HepG2 (cell line): Measurements from ENCODE around the gene SUPT20HL2. TPM values are rescaled to one million over a fixed set of nuclear protein-coding genes. Genes with fewer than 3 reads are reported as not detected.
A peak's percentile ranks its signal among the peaks of the same experiment; 100 is the strongest.

Experiments
- ATAC-seq: fragments of 200-7000 bp; cut with Tn5 transposase; 3 replicates; pipeline ENCODE4 v1.9.1; 2020; ENCODE audit warnings: mild to moderate bottlenecking, moderate library complexity
- BruUV-seq: library from RNA; stranded (reverse); fragments of 400-500 nt; replicated peaks from 2 replicates; lab custom pipeline; 2021; lab: Mats Ljungman, UMichigan
- CTCF ChIA-PET: fragments of 300-600 bp; formaldehyde crosslinking; extraction: SDS; loops from one replicate; lab custom pipeline; 2021; ENCODE audit warnings: low total read pairs, inconsistent platforms, low intra/inter-chr PET ratio; lab: Yijun Ruan, JAX
- POLR2A ChIA-PET: fragments of 350-600 bp; sonication (Branson Sonifier 250); formaldehyde crosslinking; loops from one replicate; lab custom pipeline; 2020; ENCODE audit warnings: antibody characterized with exemption, inconsistent platforms; lab: Yijun Ruan, JAX
- DNase-seq: peaks from one replicate; pipeline ENCODE4 v3.0.0-alpha.2; 2015; ENCODE audit warnings: low spot score
- FAIRE-seq: peaks from 3 replicates; lab custom pipeline; 2011; peaks lifted over from hg19 to GRCh38; lab: Jason Lieb, UNC
- H2AFZ ChIP-seq: one replicate; pipeline ENCODE4 v1.6.1; 2011; ENCODE audit warnings: low read length, inconsistent platforms
- H3K27ac ChIP-seq: fragments of 300-600 bp; 3 replicates; pipeline ENCODE4 v1.8.0; 2011; ENCODE audit warnings: mixed run types, mild to moderate bottlenecking, mixed read lengths, low read length, inconsistent platforms; ENCODE audit not compliant: insufficient read depth; ENCODE audit errors: extremely low read length
- H3K27me3 ChIP-seq, 2 experiments: fragments of 200-600 bp in 1 of 2; 2 replicates in 1 of 2; 3 replicates in 1 of 2; pipeline versions ENCODE4 v1.6.0 to v1.8.0; 2011; ENCODE audit warnings: low read length in 2 of 2, mild to moderate bottlenecking in 2 of 2, moderate library complexity in 2 of 2, inconsistent platforms in 1 of 2; ENCODE audit not compliant: insufficient read depth in 2 of 2, control insufficient read depth in 1 of 2
- H3K36me3 ChIP-seq, 2 experiments: fragments of 200-600 bp in 1 of 2; replicated peaks in 1 of 2; 2 replicates in 1 of 2; 3 replicates in 1 of 2; pipeline versions ENCODE4 v1.5.1 to v1.8.0; 2011; ENCODE audit warnings: low read length in 2 of 2, inconsistent platforms in 1 of 2; ENCODE audit not compliant: insufficient read depth in 2 of 2, control insufficient read depth in 1 of 2
- H3K4me1 ChIP-seq: 2 replicates; pipeline ENCODE4 v1.5.1; 2012; ENCODE audit warnings: low read length, inconsistent platforms; ENCODE audit not compliant: insufficient read depth
- H3K4me2 ChIP-seq: 2 replicates; pipeline ENCODE4 v1.6.0; 2011; ENCODE audit warnings: low read depth, low read length, inconsistent platforms
- H3K4me3 ChIP-seq, 3 experiments: fragments of 200-600 bp in 1 of 3; sonication (generic), shearing (Covaris generic) in 1 of 3; replicated peaks in 1 of 3; 2 replicates each; pipeline ENCODE4 v1.5.1; 2011 to 2016; ENCODE audit warnings: low read length in 3 of 3, inconsistent platforms in 2 of 3, low read depth in 2 of 3, mild to moderate bottlenecking in 2 of 3, control low read depth in 1 of 3, mixed read lengths in 1 of 3; ENCODE audit not compliant: insufficient read depth in 1 of 3
- H3K79me2 ChIP-seq: one replicate; pipeline ENCODE4 v1.6.1; 2011; ENCODE audit warnings: low read length, inconsistent platforms; ENCODE audit not compliant: insufficient read depth
- H3K9ac ChIP-seq: 2 replicates; pipeline ENCODE4 v1.6.0; 2011; ENCODE audit warnings: mild to moderate bottlenecking, low read depth, low read length, inconsistent platforms; ENCODE audit not compliant: insufficient read depth
- H3K9me3 ChIP-seq: 2 replicates; pipeline ENCODE4 v1.5.1; 2012; ENCODE audit warnings: mild to moderate bottlenecking, low read length
- H4K20me1 ChIP-seq: 2 replicates; pipeline ENCODE4 v1.6.0; 2011; ENCODE audit warnings: inconsistent platforms, mild to moderate bottlenecking, low read length, moderate library complexity; ENCODE audit not compliant: insufficient read depth
- NCOA5 ChIP-seq: sonication (generic); formaldehyde crosslinking; IDR thresholded peaks from 2 replicates; pipeline ENCODE4 v1.4.0; 2020; ENCODE audit warnings: missing genetic modification reagents
- SIX1 ChIP-seq: sonication (generic); formaldehyde crosslinking; IDR thresholded peaks from 2 replicates; pipeline ENCODE4 v1.4.0; 2020; ENCODE audit warnings: missing genetic modification reagents, borderline replicate concordance
- SNAPC2 ChIP-seq: sonication (generic); formaldehyde crosslinking; IDR thresholded peaks from 2 replicates; pipeline ENCODE4 v1.8.1; 2022; ENCODE audit warnings: mild to moderate bottlenecking, missing genetic modification reagents
- U2AF2 ChIP-seq: fragments of 200-400 bp; formaldehyde crosslinking; IDR thresholded peaks from 2 replicates; pipeline ENCODE4 v1.6.1; 2017; ENCODE audit warnings: low read depth, mild to moderate bottlenecking, low read length
- ZBTB14 ChIP-seq: sonication (generic); formaldehyde crosslinking; IDR thresholded peaks from 2 replicates; pipeline ENCODE4 v1.4.0; 2020; ENCODE audit warnings: missing genetic modification reagents
- ZNF33A ChIP-seq: sonication (generic); formaldehyde crosslinking; IDR thresholded peaks from 2 replicates; pipeline ENCODE4 v1.5.1; 2020; ENCODE audit warnings: missing genetic modification reagents, mild to moderate bottlenecking, moderate library complexity, borderline replicate concordance
- ZNF616 ChIP-seq: sonication (generic); formaldehyde crosslinking; IDR thresholded peaks from 2 replicates; pipeline ENCODE4 v1.5.0; 2020; ENCODE audit warnings: low read depth, mild to moderate bottlenecking, missing genetic modification reagents
- WGBS: methylation state at CpG from one replicate; pipeline ENCODE4 v1.1.6; 2017; ENCODE audit warnings: low lambda C conversion rate; 5-methylcytosine and 5-hydroxymethylcytosine counted together
- in situ Hi-C: cut with HindIII; loops from 2 replicates; pipeline ENCODE4 v1.10.0; 2017; ENCODE audit warnings: low pct_unique_long_range_greater_than_20kb; ENCODE audit not compliant: extremely low pct_ligation_motif_present
- intact Hi-C: fragments of 100-400 bp; cut with micrococcal nuclease; formaldehyde crosslinking; loops from one replicate; pipeline ENCODE4 v1.10.0; 2022; ENCODE audit not compliant: unreplicated experiment
- polyA plus RNA-seq, 8 experiments: library from polyadenylated mRNA; depleted of rRNA in 3 of 8; stranded (reverse) in 7 of 8; unstranded in 1 of 8; fragments of >200 nt; fragmentation: Illumina TruSeq in 4 of 8; extraction: Trizol in 4 of 8; gene quantifications; 2 replicates each; pipeline versions ENCODE4 v1.2.1 to v1.2.3, GENCODE V29; 2011 to 2016; ENCODE audit warnings: low read depth in 4 of 8, missing spikeins in 1 of 8, mixed read lengths in 1 of 8; ENCODE audit not compliant: insufficient read depth in 1 of 8
- total RNA-seq, 5 experiments: library from RNA; depleted of rRNA; stranded (reverse); fragments of >200 nt; fragmentation: Illumina TruSeq; extraction: Trizol; gene quantifications; 2 replicates each; pipeline ENCODE4 v1.2.3, GENCODE V29; 2016; ENCODE audit warnings: low read depth in 1 of 5
- TF ChIP-seq, protein P1 (sequence below), 2 experiments: fragments of 450-650 bp in 1 of 2; sonication (generic) in 1 of 2; formaldehyde crosslinking in 1 of 2; IDR thresholded peaks; 2 replicates each; pipeline versions ENCODE4 v1.6.1 to v1.8.0; 2016 to 2022; ENCODE audit warnings: antibody characterized with exemption in 1 of 2, mild to moderate bottlenecking in 1 of 2, missing genetic modification reagents in 1 of 2

SUPT20HL2 gene
- total and polyA plus RNA-seq, 2 of the 13 experiments (the other 11 are each of a cell fraction or from before 2014, with no cell fraction given): not detected

DNA sequence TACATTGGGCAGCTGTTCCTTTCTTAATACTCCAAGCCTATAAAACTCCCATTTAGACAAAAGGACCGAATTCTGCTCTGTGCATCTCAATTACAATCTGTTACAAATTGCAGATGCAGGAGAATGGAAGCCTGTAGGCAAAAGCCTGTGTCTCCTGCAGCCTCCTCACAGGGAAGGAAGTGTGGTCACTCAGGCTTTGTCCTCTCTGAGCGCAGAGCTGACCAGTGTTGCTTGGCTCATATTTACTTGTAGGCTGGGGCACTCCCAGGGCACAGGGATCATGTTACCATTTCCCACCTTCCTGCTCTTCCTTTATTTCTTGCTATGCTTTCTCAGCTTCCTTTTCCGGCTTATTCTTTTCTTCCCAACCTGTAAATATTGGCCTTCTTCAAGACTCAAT, 15.7 kb downstream of the SUPT20HL2 start:
- Histone ChIP-seq H2AFZ (no peak overlapping the region), H4K20me1 (no peaks in the 10 kb centered on the region), H3K27me3 (no peaks in the 10 kb centered on the region), H3K36me3 (no peaks in the 10 kb centered on the region), H3K79me2 (no peaks in the 10 kb centered on the region), H3K4me1 (no peaks in the 10 kb centered on the region), H3K9ac (no peak overlapping the region), H3K4me3 (no peak overlapping the region), H3K9me3 (no peaks in the 10 kb centered on the region), H3K4me2 (no peak overlapping the region), H3K27ac (no peak overlapping the region)
- POLR2A ChIA-PET: no interaction called here
- no TSS peak for BruUV-seq
- 40% methylated on average over 2 of the region's 3 CpGs for WGBS
- CTCF ChIA-PET: no interaction called here
- in situ Hi-C loops (no loop called here), intact Hi-C loops (no loop called here)
- no peak for FAIRE-seq
- peak; percentile 49; the same call in 1 of the 3 replicates for ATAC-seq
- no peak for DNase-seq
- no peak for TF ChIP-seq ZNF616
- no peak for TF ChIP-seq ZNF33A (CRISPR knock-in tag)
- peak; percentile 24; the same call in 1 of the 2 replicates for TF ChIP-seq SIX1 (CRISPR knock-in tag)
- TF ChIP-seq NCOA5 (CRISPR knock-in tag): no peak
- TF ChIP-seq ZBTB14 (CRISPR knock-in tag): no peak
- no peak for TF ChIP-seq SNAPC2 (CRISPR knock-in tag)

- Histone ChIP-seq H2AFZ (no peak overlapping the region), H3K4me3 (no peak overlapping the region), H3K27ac (no peak overlapping the region), H3K4me1 (no peaks in the 10 kb centered on the region), H3K9me3 (no peaks in the 10 kb centered on the region), H4K20me1 (no peaks in the 10 kb centered on the region), H3K79me2 (no peaks in the 10 kb centered on the region), H3K36me3 (no peaks in the 10 kb centered on the region), H3K27me3 (no peaks in the 10 kb centered on the region), H3K9ac (no peak overlapping the region), H3K4me2 (no peak overlapping the region; the same call in 1 of the 2 replicates)
- in situ Hi-C loops (no loop called here), intact Hi-C loops (no loop called here)
- ATAC-seq: peak; percentile 54; the same call in 1 of the 3 replicates
- FAIRE-seq: no peak
- WGBS: 19% methylated on average over 11 of the region's 13 CpGs
- BruUV-seq: no TSS peak
- ChIA-PET POLR2A (no interaction called here), CTCF (no interaction called here)
- DNase-seq: no peak
- no peak for TF ChIP-seq U2AF2
- TF ChIP-seq, protein P1, sequence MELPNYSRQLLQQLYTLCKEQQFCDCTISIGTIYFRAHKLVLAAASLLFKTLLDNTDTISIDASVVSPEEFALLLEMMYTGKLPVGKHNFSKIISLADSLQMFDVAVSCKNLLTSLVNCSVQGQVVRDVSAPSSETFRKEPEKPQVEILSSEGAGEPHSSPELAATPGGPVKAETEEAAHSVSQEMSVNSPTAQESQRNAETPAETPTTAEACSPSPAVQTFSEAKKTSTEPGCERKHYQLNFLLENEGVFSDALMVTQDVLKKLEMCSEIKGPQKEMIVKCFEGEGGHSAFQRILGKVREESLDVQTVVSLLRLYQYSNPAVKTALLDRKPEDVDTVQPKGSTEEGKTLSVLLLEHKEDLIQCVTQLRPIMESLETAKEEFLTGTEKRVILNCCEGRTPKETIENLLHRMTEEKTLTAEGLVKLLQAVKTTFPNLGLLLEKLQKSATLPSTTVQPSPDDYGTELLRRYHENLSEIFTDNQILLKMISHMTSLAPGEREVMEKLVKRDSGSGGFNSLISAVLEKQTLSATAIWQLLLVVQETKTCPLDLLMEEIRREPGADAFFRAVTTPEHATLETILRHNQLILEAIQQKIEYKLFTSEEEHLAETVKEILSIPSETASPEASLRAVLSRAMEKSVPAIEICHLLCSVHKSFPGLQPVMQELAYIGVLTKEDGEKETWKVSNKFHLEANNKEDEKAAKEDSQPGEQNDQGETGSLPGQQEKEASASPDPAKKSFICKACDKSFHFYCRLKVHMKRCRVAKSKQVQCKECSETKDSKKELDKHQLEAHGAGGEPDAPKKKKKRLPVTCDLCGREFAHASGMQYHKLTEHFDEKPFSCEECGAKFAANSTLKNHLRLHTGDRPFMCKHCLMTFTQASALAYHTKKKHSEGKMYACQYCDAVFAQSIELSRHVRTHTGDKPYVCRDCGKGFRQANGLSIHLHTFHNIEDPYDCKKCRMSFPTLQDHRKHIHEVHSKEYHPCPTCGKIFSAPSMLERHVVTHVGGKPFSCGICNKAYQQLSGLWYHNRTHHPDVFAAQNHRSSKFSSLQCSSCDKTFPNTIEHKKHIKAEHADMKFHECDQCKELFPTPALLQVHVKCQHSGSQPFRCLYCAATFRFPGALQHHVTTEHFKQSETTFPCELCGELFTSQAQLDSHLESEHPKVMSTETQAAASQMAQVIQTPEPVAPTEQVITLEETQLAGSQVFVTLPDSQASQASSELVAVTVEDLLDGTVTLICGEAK (IDR thresholded peaks at IDR 0.05): no peak
- TF ChIP-seq, protein P1 (CRISPR knock-in tag; IDR thresholded peaks at IDR 0.05): no peak
Observed at GRCh38 chrX:24294619-24295018, 19.2 kb downstream of the SUPT20HL2 start.
